GM13976 (cell line): Measurements from ENCODE around the gene SF1.

Experiments
- DNase-seq: peaks from one replicate; pipeline ENCODE4 v3.0.0; 2012; ENCODE audit warnings: low spot score
- in situ Hi-C: fragments of 300-500 bp; cut with MboI; formaldehyde crosslinking; loops from one replicate; pipeline ENCODE4 v1.12.0; 2022; ENCODE audit warnings: low sequenced_read_pairs, mixed read lengths, inconsistent platforms; ENCODE audit not compliant: unreplicated experiment
- TF ChIP-seq, protein P1 (sequence below): IDR thresholded peaks from 2 replicates; pipeline ENCODE4 v1.5.1; 2012; ENCODE audit warnings: borderline replicate concordance, mild to moderate bottlenecking; ENCODE audit not compliant: insufficient read depth; ENCODE audit errors: extremely low read depth, missing control alignments, control extremely low read depth

The SF1 gene

DNA sequence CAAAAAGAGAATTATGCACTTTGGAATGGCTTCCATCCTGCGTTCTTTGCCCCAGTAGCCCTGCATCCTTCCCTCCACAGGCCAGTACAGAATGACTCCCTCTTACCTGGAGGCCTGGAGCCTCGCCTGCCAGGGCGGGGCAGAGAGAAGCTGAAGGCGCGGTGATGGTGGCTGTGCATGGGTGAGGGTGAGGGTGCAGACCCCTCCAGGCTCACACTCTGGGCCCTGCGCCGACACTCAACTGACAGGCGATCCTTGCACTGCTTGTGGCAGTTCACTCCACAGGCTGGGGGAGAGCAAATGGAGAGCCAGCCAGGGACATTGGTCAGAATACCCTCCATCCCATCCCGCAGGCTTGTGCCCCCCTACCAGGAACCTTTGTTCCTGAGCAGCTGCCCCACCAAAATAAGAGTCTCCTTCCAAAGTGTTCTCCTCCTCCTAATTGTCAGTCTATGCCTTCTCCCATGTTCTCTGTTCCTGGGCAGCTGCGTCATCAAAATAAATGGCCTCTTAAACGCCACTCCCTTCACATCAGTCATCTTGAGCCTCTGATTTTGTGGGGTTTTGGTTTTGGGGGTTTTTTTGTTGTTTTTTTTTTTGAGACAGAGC, 49.5 kb downstream of the SF1 start:
- in situ Hi-C loops, result no loop called here
- DNase-seq, result no peak
- TF ChIP-seq, protein P1, sequence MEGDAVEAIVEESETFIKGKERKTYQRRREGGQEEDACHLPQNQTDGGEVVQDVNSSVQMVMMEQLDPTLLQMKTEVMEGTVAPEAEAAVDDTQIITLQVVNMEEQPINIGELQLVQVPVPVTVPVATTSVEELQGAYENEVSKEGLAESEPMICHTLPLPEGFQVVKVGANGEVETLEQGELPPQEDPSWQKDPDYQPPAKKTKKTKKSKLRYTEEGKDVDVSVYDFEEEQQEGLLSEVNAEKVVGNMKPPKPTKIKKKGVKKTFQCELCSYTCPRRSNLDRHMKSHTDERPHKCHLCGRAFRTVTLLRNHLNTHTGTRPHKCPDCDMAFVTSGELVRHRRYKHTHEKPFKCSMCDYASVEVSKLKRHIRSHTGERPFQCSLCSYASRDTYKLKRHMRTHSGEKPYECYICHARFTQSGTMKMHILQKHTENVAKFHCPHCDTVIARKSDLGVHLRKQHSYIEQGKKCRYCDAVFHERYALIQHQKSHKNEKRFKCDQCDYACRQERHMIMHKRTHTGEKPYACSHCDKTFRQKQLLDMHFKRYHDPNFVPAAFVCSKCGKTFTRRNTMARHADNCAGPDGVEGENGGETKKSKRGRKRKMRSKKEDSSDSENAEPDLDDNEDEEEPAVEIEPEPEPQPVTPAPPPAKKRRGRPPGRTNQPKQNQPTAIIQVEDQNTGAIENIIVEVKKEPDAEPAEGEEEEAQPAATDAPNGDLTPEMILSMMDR, result no peak

DNA sequence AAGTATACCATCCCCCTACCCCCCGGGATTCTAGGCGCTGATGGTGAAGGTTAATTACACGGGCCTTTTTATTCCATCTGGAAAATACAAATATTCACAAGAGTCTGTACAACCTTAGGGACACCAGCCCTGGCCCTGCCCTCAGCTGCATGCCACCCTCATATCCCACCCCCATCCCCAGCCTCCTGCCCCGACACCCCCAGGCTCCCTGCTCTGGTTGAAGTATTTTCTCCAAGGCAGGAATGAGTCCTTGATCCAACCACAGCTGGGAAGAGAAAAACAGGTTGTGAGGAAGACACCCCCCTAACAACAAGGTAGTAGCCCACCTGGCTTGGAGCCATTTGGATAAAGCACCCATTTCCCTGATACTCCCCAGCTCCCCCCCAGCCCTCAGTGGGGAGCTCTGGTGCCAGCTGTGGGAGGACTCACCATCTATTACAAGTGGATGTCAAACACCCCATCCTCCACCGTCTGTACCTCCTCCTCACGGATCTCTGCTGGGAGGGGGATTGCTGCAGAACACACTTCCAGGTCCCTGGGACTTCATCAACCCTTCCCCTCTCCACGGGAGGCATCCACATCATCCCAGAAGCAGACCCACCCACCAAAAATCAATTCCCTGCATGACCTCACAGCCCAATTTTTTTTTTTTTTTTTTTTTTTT, 51.3 kb downstream of the SF1 start:
- peak; percentile 29 for DNase-seq
- TF ChIP-seq, protein P1, result no peak
- in situ Hi-C loops, result no loop called here

DNA sequence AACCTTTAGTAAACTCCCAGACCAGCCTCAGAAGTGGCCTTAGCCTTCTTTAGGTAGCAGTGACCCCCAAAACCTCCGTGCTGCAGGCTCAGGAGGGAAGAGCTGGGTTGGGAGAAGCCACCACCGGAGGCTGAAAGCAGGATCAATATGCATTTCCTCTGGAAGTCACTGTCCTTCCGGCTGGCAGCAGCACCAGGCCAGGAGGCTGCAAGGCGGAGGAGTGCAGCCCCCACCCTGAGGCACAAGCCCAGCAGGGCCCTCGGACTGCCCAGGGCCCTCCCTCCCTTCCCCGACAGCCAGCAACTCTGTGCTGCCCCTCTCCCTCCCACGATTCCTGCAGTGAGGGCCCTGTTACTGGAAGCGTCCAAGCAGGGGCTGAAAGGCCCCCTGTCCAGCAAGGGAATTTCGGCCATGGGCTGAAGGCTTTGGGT, 52.1 kb downstream of the SF1 start:
- TF ChIP-seq, protein P1, result no peak

DNA sequence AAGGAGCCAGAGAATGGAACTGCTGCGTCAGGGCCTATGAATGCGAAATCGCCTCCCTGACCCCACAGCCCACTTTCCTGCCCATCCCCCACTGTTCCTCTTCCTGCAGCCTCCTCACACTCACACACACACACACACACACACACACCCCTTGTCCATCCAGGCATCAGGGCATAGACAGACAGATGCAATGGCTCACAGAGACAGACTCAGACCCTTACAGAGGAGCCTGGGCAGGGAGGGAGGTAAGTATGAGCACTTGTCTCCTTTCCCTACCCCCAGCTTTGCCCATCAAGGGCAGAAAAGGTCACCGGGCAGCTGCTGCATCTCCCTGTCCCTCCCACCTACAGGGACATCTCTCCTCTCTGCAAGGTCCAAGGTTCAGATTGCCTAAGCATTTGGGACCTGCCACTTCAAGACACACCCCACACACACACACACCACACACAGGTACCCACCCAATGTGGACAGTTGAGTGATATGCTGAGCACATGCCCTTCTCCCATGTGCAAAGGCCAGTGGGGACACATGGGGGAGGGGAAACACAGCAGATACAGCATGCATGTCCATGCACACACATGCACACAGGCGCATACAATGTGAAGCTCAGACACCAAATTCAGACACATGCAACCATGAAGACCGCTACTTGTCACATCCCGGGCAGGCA, 53.3 kb downstream of the SF1 start:
- TF ChIP-seq, protein P1, result no peak
- in situ Hi-C loops, result no loop called here
- DNase-seq, result no peak

More for the DNA sequence above, 52.1 kb downstream of the SF1 start:
- no peak for DNase-seq
- in situ Hi-C loops, result no loop called here

DNA sequence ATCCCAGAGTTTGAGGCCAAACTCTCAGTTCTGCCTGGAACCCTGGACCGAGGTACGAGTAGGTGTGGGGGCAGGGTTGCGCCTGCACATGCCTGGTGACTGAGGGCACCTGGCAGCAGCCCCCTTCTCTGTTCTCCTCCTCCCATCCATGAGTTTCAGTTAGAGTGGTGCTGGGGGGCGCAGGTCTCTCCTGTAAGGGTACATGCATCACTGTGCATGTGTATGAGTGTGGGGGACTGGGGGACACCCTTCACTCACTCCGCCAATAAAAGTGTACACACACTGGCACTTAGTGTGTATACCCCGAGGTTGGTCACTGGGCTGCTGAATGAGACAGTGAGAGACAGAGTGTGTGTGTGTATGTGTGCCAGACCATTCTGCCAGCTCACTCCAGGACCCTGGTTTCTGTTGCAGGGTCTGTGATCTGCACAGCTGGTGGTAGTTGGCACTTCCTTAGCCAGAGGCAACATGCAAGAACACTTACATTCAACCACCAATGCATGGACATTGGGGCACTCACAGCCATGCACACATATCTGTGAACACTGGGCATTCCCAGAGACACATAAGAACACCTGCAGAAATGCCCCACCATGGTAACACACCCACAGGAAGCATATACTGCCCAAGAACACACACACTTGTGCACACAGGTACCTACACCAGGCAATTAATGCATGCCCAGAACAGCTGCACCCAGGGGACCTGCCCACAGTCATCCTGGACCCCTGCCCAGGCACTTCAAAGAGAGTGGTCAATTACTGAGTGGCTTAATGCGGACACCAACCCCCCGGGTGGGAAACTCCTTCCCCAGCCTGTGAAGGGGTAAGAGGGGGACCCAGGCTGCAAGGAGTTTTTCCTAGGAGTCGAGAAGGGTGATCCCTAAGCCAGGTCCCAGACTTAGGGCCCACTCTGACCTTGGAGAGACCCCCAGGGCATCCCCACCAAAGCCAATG, 54.2 kb downstream of the SF1 start:
- TF ChIP-seq, protein P1, result no peak
- DNase-seq, result no peak
- in situ Hi-C loops, result no loop called here
